Mucosa of rectum (tissue), 2 donors: Measurements from ENCODE around the gene FAM83G.
"Not testable (repeated sequence)": the region's sequence is repeated elsewhere in the genome, so short reads cannot be mapped to it uniquely, and the experiment has no call there.

Experiments used
- H3K27ac ChIP-seq, 2 donors: one replicate each; pipeline ENCODE4 v1.7.0; 2013; ENCODE audit warnings: inconsistent platforms in 2 of 2, low read depth in 2 of 2, low read length in 2 of 2
- H3K27me3 ChIP-seq, 2 donors: one replicate each; pipeline ENCODE4 v1.7.0; 2013; ENCODE audit warnings: low read length in 2 of 2; ENCODE audit not compliant: control insufficient read depth in 2 of 2, insufficient read depth in 2 of 2
- H3K36me3 ChIP-seq, 2 donors: one replicate each; pipeline ENCODE4 v1.7.0; 2013; ENCODE audit warnings: low read length in 2 of 2; ENCODE audit not compliant: control insufficient read depth in 2 of 2, insufficient read depth in 2 of 2
- H3K4me1 ChIP-seq, 2 donors: one replicate each; pipeline ENCODE4 v1.7.0; 2013; ENCODE audit warnings: low read length in 2 of 2, mild to moderate bottlenecking in 1 of 2; ENCODE audit not compliant: control insufficient read depth in 2 of 2, insufficient read depth in 2 of 2
- H3K4me3 ChIP-seq, 2 donors: one replicate each; pipeline ENCODE4 v1.7.0; 2013; ENCODE audit warnings: low read length in 2 of 2
- H3K9ac ChIP-seq, 2 donors: one replicate each; pipeline ENCODE4 v1.7.0; 2013; ENCODE audit warnings: low read length in 2 of 2, low read depth in 1 of 2, mild to moderate bottlenecking in 1 of 2
- H3K9me3 ChIP-seq, 2 donors: one replicate each; pipeline ENCODE4 v1.7.0; 2013; ENCODE audit warnings: low read length in 2 of 2; ENCODE audit not compliant: control insufficient read depth in 2 of 2
- donor health status: healthy.
- donor health status: Normal muscosa, but diverticular disease.

FAM83G gene

DNA sequence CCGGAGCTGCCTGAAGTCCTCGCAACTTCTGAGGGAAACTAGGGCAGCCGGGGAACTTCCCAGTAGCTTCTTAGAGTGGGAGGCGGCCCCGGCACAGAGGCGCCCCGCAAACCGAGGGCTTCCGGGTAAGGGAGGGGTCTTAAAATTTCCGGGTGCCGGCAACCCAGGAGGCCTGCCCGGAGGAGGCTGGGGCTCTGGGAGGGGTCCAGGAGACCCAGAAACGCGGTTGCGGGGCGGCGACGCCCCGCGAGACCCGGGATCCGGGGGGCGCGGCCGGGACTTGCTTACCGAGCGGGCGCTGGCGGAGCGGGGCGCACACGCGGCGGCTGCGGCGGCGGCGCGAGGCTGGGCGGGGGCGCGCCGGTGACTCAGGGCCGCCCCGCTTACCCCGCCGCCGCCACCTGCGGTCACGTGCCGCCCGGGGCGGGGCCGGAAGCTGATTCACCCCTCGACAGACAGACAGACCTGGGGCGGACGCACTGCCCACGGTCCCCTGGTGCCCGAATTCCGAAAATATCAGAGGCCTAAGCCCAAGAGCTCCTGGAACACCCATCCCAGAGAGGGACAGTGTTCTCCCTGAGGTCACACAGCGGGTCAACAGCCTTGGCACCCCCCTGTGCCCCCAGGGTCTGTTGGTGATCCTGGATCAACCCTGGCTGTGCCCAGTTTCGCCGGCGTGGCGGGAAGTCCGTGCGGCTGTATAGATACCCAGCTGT, at the start of gene FAM83G:
Gene FAM83G, minus strand, starts transcription at position 344 of the 716 bp plus-strand sequence. CDS start 723 bp downstream, outside the sequence.
- Histone ChIP-seq H3K4me1 (peaks cover 38 to 43% of the 10 kb centered on the region in 2 donors), H3K27ac (peak within 1 kb of the TSS; percentile 88 to 91)

DNA sequence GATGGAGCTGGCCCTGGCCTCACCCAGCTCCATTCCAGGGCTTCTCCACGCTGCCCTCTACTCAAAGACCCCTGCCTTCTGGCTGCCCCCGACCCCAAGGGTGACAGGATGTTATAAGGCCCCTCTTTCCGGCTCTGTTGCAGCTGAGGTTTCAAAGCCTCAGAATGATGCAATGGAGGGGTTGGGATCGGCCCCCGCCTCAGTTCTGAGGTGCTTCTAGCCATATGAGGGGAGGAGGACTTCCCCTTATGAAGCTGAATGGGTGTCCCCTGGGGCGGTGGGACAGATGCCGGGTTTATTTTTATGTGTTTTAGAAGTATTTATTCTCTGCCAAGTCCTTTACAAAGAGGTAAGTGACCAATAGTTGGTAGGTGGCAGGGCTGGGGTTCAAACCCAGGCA, 44.3 kb upstream of the FAM83G start:
- H3K27me3 ChIP-seq, H3K27ac ChIP-seq, H3K4me3 ChIP-seq, H3K9me3 ChIP-seq, H3K4me1 ChIP-seq, H3K36me3 ChIP-seq, H3K9ac ChIP-seq: not testable (repeated sequence)

More for the DNA sequence above, at the start of gene FAM83G:
- peak within 1 kb of the TSS; percentile 79 to 95 for H3K4me3 ChIP-seq
- H3K27me3 ChIP-seq = no peaks in the 10 kb centered on the region
- no peaks in the 10 kb centered on the region for H3K9me3 ChIP-seq
- H3K36me3 ChIP-seq = peaks cover 0 to 4% of the 10 kb centered on the region in 2 donors
- H3K9ac ChIP-seq = peak within 1 kb of the TSS; percentile 85 to 90

- not testable (repeated sequence) for H3K36me3 ChIP-seq, H3K9me3 ChIP-seq, H3K9ac ChIP-seq, H3K27me3 ChIP-seq, H3K4me3 ChIP-seq, H3K27ac ChIP-seq, H3K4me1 ChIP-seq
Measured at GRCh38 chr17:19047510-19047909, 42.9 kb upstream of the FAM83G start.

DNA sequence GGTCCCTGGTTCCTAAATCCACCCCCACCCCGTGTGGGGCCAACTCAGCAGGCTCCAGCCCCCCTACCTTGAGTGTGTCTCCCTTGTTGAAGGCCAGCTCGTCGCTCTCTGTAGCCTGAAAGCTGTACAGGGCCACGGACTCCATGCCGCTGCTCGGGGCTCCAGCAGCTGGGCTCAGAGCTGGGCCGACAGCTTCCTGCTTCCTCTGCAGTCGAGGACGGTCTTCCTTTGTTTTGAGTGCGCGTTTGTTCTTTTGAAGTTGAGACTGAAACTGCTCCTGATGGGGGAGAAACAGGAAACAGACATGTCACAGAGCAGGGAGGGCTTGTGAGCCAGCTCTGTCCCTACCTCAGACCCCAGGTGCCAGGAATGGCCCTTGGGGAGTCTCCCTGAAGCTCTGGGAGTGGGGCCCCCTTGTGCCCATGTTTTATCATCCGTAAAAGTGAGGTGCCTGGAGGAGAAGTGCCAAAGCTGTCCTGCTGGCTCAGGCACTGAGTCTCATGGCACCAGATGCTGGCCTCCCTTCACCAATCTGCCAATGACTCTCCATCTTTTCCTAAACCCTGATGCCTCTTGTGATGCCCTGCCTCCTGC, 42.3 kb upstream of the FAM83G start, which contains the start of gene GRAP:
Gene GRAP, minus strand, starts transcription at position 176 of the 594 bp plus-strand sequence. Its CDS starts 31 bp downstream, at position 145.
- H3K9ac ChIP-seq, H3K36me3 ChIP-seq, H3K27ac ChIP-seq, H3K9me3 ChIP-seq, H3K27me3 ChIP-seq, H3K4me3 ChIP-seq, H3K4me1 ChIP-seq: not testable (repeated sequence)

GRCh38 chr17:19044643-19045042, 40.1 kb upstream of the FAM83G start:
- H3K36me3 ChIP-seq, H3K27me3 ChIP-seq, H3K27ac ChIP-seq: not testable (repeated sequence)

GRCh38 chr17:19043032-19043431, 38.5 kb upstream of the FAM83G start:
- H3K27me3 ChIP-seq, H3K9me3 ChIP-seq, H3K36me3 ChIP-seq, H3K4me1 ChIP-seq, H3K9ac ChIP-seq, H3K27ac ChIP-seq, H3K4me3 ChIP-seq: not testable (repeated sequence)

More at GRCh38 chr17:19044643-19045042, 40.1 kb upstream of the FAM83G start:
- H3K4me3 ChIP-seq, H3K9ac ChIP-seq, H3K4me1 ChIP-seq, H3K9me3 ChIP-seq: not testable (repeated sequence)

- H3K4me1 ChIP-seq, H3K4me3 ChIP-seq, H3K27me3 ChIP-seq, H3K27ac ChIP-seq, H3K9ac ChIP-seq, H3K36me3 ChIP-seq, H3K9me3 ChIP-seq: not testable (repeated sequence)
Measured at GRCh38 chr17:19042369-19042768, 37.8 kb upstream of the FAM83G start.

GRCh38 chr17:19041871-19042270, 37.3 kb upstream of the FAM83G start:
- H3K9me3 ChIP-seq, H3K27me3 ChIP-seq, H3K4me3 ChIP-seq, H3K9ac ChIP-seq, H3K4me1 ChIP-seq, H3K36me3 ChIP-seq, H3K27ac ChIP-seq: not testable (repeated sequence)

- H3K9me3 ChIP-seq, H3K27ac ChIP-seq, H3K9ac ChIP-seq, H3K36me3 ChIP-seq, H3K27me3 ChIP-seq, H3K4me1 ChIP-seq, H3K4me3 ChIP-seq: not testable (repeated sequence)
Measured at GRCh38 chr17:19040350-19040749, 35.8 kb upstream of the FAM83G start.

GRCh38 chr17:19038730-19039129, 34.2 kb upstream of the FAM83G start:
- not testable (repeated sequence) for H3K27me3 ChIP-seq, H3K36me3 ChIP-seq, H3K4me1 ChIP-seq, H3K9me3 ChIP-seq, H3K4me3 ChIP-seq, H3K27ac ChIP-seq, H3K9ac ChIP-seq
